Ishikawa (cell line): ENCODE measurements around the gene DNM2.
A peak's percentile ranks its signal among the peaks of the same experiment; 100 is the strongest.

Experiments
- CEBPB ChIP-seq: IDR thresholded peaks from 2 replicates; pipeline ENCODE4 v1.6.1; 2012
- CREB1 ChIP-seq: IDR thresholded peaks from 2 replicates; pipeline ENCODE4 v1.6.1; 2012; ENCODE audit warnings: low read depth
- EP300 ChIP-seq: IDR thresholded peaks from 2 replicates; pipeline ENCODE4 v1.6.1; 2012; ENCODE audit warnings: borderline replicate concordance
- FOXM1 ChIP-seq: IDR thresholded peaks from 2 replicates; pipeline ENCODE4 v1.6.1; 2012; ENCODE audit warnings: low read depth, borderline replicate concordance
- RAD21 ChIP-seq: IDR thresholded peaks from 2 replicates; pipeline ENCODE4 v1.6.1; 2012; ENCODE audit warnings: low read depth
- TAF1 ChIP-seq: IDR thresholded peaks from 2 replicates; pipeline ENCODE4 v1.6.1; 2012; ENCODE audit warnings: low read depth, mild to moderate bottlenecking
- TCF12 ChIP-seq: IDR thresholded peaks from 2 replicates; pipeline ENCODE4 v1.6.1; 2012; ENCODE audit warnings: low read depth
- TEAD4 ChIP-seq: IDR thresholded peaks from 2 replicates; pipeline ENCODE4 v1.6.1; 2012
- YY1 ChIP-seq: IDR thresholded peaks from 2 replicates; pipeline ENCODE4 v1.6.1; 2012; ENCODE audit warnings: low read depth
- TF ChIP-seq, protein P1 (sequence below): IDR thresholded peaks from 2 replicates; pipeline ENCODE4 v1.6.1; 2012
- TF ChIP-seq, protein P2 (sequence below): IDR thresholded peaks from 2 replicates; pipeline ENCODE4 v1.6.1; 2012

DNA sequence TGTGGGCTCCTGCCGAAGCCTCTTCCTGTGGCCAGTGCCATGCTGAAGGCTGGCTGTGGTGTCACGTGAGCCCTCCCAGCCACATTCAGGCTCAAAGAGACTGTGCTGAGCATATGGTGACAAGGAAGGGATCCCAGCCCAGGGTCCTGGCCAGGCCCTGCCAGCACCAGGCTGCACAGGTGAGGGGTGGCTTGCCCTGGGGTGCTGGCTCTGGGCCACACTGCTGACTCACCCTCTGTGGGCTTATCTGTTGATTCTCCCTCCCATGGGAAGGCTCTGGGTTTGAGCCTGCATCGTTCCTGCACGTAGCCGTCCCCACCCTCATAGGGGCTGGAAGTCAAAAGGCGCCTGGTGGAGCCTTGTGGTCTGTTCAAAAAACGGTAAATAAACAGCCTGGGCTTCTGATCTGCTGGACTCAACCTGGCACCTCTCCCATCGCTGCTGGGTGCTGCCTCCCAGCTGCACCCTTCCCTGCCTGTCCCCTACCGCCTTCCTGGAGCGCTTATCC is 31.1 kb downstream of the DNM2 start:
- TF ChIP-seq YY1, result no peak
- TF ChIP-seq TAF1, result no peak
- TF ChIP-seq RAD21, result no peak
- no peak for TF ChIP-seq EP300
- no peak for TF ChIP-seq CEBPB
- no peak for TF ChIP-seq FOXM1
- no peak for TF ChIP-seq CREB1
- TF ChIP-seq, protein P1, sequence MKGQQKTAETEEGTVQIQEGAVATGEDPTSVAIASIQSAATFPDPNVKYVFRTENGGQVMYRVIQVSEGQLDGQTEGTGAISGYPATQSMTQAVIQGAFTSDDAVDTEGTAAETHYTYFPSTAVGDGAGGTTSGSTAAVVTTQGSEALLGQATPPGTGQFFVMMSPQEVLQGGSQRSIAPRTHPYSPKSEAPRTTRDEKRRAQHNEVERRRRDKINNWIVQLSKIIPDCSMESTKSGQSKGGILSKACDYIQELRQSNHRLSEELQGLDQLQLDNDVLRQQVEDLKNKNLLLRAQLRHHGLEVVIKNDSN, result peak; percentile 92
- TF ChIP-seq, protein P2, sequence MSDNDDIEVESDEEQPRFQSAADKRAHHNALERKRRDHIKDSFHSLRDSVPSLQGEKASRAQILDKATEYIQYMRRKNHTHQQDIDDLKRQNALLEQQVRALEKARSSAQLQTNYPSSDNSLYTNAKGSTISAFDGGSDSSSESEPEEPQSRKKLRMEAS, result peak; percentile 49; the same call in 1 of the 2 replicates
- 0 out of 2 replicates have a peak, but pooled peaks have one; percentile 21 for TF ChIP-seq TCF12
- TF ChIP-seq TEAD4, result no peak
